ENCODE results near the gene CLCN1. TPM values are rescaled to one million over a fixed set of nuclear protein-coding genes. Genes with fewer than 3 reads are reported as not detected.

Gene CLCN1
- total RNA-seq, 1 donor from 2014 or later = not detected

GRCh38 chr7:143360788-143361551 is 45.1 kb downstream of the CLCN1 start:
- H3K4me3 ChIP-seq = peak overlapping the region in 1 of 2 donors; percentile 75
- H3K27me3 ChIP-seq = no peaks in the 10 kb centered on the region
- no peaks in the 10 kb centered on the region for H3K36me3 ChIP-seq
- no peaks in the 10 kb centered on the region for H3K9me3 ChIP-seq
- peaks cover 11% of the 10 kb centered on the region for H3K4me1 ChIP-seq
- H3K27ac ChIP-seq = no peak overlapping the region
- no peak for TF ChIP-seq POLR2AphosphoS5 (IDR thresholded peaks at IDR 0.05; ENCODE audit: insufficient read depth in 1 of 2, low read depth in 1 of 2)
- TF ChIP-seq CTCF (IDR thresholded peaks at IDR 0.05) = no peak
- no peak for TF ChIP-seq POLR2A (IDR thresholded peaks at IDR 0.05)
- intact Hi-C loops (cut with DNase I) = loop anchor here (10.0 kb wide), 1 partner anchor 54 kb away; no protein-coding TSS in a partner anchor
- DNase-seq (ENCODE audit: extremely low spot score in 2 of 2) = no peak

GRCh38 chr7:143361552-143362130 is 45.7 kb downstream of the CLCN1 start:
- no peak overlapping the region for H3K27ac ChIP-seq
- TF ChIP-seq POLR2AphosphoS5 (IDR thresholded peaks at IDR 0.05; ENCODE audit: insufficient read depth in 1 of 2, low read depth in 1 of 2) (no peak), CTCF (IDR thresholded peaks at IDR 0.05) (no peak), POLR2A (IDR thresholded peaks at IDR 0.05) (no peak)
- H3K27me3 ChIP-seq = no peaks in the 10 kb centered on the region
- H3K4me3 ChIP-seq = peak overlapping the region; percentile 62 to 75
- no peaks in the 10 kb centered on the region for H3K36me3 ChIP-seq
- DNase-seq (ENCODE audit: extremely low spot score in 2 of 2) = no peak
- intact Hi-C loops (cut with DNase I) = loop anchor here (10.0 kb wide), 1 partner anchor 53 kb away; no protein-coding TSS in a partner anchor
- H3K9me3 ChIP-seq = no peaks in the 10 kb centered on the region
- peaks cover 11% of the 10 kb centered on the region for H3K4me1 ChIP-seq

GRCh38 chr7:143362131-143363015 is 46.5 kb downstream of the CLCN1 start, which contains the start of gene FAM131B:
Gene FAM131B, minus strand, starts transcription at chr7:143362713. Its CDS starts 110 bp downstream, at chr7:143362603.
- TF ChIP-seq POLR2A (IDR thresholded peaks at IDR 0.05) (no peak), CTCF (IDR thresholded peaks at IDR 0.05) (no peak), POLR2AphosphoS5 (IDR thresholded peaks at IDR 0.05; ENCODE audit: insufficient read depth in 1 of 2, low read depth in 1 of 2) (no peak)
- no peak for DNase-seq (ENCODE audit: extremely low spot score in 2 of 2)
- no peaks in the 10 kb centered on the region for H3K36me3 ChIP-seq
- no peaks in the 10 kb centered on the region for H3K9me3 ChIP-seq
- peak within 1 kb of the TSS; percentile 62 to 75 for H3K4me3 ChIP-seq
- H3K27me3 ChIP-seq = no peaks in the 10 kb centered on the region
- no peak within 1 kb of the TSS for H3K27ac ChIP-seq
- H3K4me1 ChIP-seq = peaks cover 11% of the 10 kb centered on the region
- intact Hi-C loops (cut with DNase I) = loop anchor here (10.0 kb wide), 1 partner anchor 52 kb away; no protein-coding TSS in a partner anchor

GRCh38 chr7:143363016-143363937 is 47.4 kb downstream of the CLCN1 start:
- no peak overlapping the region for H3K27ac ChIP-seq
- intact Hi-C loops (cut with DNase I) = loop anchor here (10.0 kb wide), 1 partner anchor 52 kb away; no protein-coding TSS in a partner anchor

More at GRCh38 chr7:143363016-143363937, 47.4 kb downstream of the CLCN1 start:
- peaks cover 11% of the 10 kb centered on the region for H3K4me1 ChIP-seq
- no peak for DNase-seq (ENCODE audit: extremely low spot score in 2 of 2)
- H3K4me3 ChIP-seq = peak overlapping the region; percentile 62 to 75
- TF ChIP-seq CTCF (IDR thresholded peaks at IDR 0.05) = no peak
- TF ChIP-seq POLR2AphosphoS5 (IDR thresholded peaks at IDR 0.05; ENCODE audit: insufficient read depth in 1 of 2, low read depth in 1 of 2) = no peak
- TF ChIP-seq POLR2A (IDR thresholded peaks at IDR 0.05) = no peak
- no peaks in the 10 kb centered on the region for H3K36me3 ChIP-seq
- H3K9me3 ChIP-seq = no peaks in the 10 kb centered on the region
- H3K27me3 ChIP-seq = no peaks in the 10 kb centered on the region

All from vagina (tissue), 2 donors.